Nephron progenitor cell (in vitro differentiated cells): Measurements from ENCODE around the gene CCDC7.

Source experiments
- DNase-seq: peaks from one replicate; pipeline ENCODE4 v3.0.0; 2021
- H3K27ac Mint-ChIP-seq: 2 replicates; pipeline ENCODE4 v1.8.0; 2021; ENCODE audit warnings: mild to moderate bottlenecking, moderate library complexity, mixed read lengths
- H3K27me3 Mint-ChIP-seq: 2 replicates; pipeline ENCODE4 v1.8.0; 2021; ENCODE audit warnings: mild to moderate bottlenecking, low read depth, mixed read lengths; ENCODE audit not compliant: poor library complexity
- H3K36me3 Mint-ChIP-seq: 2 replicates; pipeline ENCODE4 v1.8.0; 2021; ENCODE audit warnings: low read depth, mixed read lengths
- H3K4me1 Mint-ChIP-seq: 2 replicates; pipeline ENCODE4 v1.8.0; 2021; ENCODE audit warnings: mixed read lengths
- H3K4me3 Mint-ChIP-seq: 2 replicates; pipeline ENCODE4 v1.8.0; 2021; ENCODE audit warnings: mild to moderate bottlenecking, moderate library complexity, mixed read lengths
- H3K9me3 Mint-ChIP-seq: 2 replicates; pipeline ENCODE4 v1.8.0; 2021; ENCODE audit warnings: mild to moderate bottlenecking, moderate library complexity, mixed read lengths
- TF ChIP-seq, protein P1 (sequence below): fragments of 200-600 bp; sonication (generic); IDR thresholded peaks from 2 replicates; pipeline ENCODE4 v1.5.0; 2021; ENCODE audit warnings: antibody characterized with exemption

Gene CCDC7

DNA sequence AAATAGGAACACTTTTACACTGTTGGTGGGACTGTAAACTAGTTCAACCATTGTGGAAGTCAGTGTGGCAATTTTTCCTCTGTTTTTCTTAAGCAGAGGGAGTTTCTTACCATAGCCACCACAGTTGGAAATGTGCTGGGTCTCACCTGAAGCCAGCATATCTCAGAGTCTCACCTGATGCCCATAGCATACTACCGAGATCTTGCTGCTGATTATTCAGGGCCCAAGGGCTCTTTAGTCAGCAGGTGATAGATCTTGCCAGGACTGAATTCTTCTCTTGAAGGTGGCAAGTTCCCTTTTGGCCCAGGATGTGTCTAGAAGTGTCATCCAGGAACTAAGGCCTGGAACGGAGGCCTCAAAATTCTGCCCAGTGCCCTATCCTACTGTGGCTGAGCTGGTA is 215.4 kb downstream of the CCDC7 start:
- Mint-ChIP-seq H3K36me3 (peaks cover 7% of the 10 kb centered on the region), H3K4me3 (no peak overlapping the region), H3K27ac (no peak overlapping the region), H3K4me1 (no peaks in the 10 kb centered on the region), H3K27me3 (no peaks in the 10 kb centered on the region), H3K9me3 (peaks cover 38% of the 10 kb centered on the region)
- TF ChIP-seq, protein P1, sequence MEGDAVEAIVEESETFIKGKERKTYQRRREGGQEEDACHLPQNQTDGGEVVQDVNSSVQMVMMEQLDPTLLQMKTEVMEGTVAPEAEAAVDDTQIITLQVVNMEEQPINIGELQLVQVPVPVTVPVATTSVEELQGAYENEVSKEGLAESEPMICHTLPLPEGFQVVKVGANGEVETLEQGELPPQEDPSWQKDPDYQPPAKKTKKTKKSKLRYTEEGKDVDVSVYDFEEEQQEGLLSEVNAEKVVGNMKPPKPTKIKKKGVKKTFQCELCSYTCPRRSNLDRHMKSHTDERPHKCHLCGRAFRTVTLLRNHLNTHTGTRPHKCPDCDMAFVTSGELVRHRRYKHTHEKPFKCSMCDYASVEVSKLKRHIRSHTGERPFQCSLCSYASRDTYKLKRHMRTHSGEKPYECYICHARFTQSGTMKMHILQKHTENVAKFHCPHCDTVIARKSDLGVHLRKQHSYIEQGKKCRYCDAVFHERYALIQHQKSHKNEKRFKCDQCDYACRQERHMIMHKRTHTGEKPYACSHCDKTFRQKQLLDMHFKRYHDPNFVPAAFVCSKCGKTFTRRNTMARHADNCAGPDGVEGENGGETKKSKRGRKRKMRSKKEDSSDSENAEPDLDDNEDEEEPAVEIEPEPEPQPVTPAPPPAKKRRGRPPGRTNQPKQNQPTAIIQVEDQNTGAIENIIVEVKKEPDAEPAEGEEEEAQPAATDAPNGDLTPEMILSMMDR, result no peak
- DNase-seq, result no peak

DNA sequence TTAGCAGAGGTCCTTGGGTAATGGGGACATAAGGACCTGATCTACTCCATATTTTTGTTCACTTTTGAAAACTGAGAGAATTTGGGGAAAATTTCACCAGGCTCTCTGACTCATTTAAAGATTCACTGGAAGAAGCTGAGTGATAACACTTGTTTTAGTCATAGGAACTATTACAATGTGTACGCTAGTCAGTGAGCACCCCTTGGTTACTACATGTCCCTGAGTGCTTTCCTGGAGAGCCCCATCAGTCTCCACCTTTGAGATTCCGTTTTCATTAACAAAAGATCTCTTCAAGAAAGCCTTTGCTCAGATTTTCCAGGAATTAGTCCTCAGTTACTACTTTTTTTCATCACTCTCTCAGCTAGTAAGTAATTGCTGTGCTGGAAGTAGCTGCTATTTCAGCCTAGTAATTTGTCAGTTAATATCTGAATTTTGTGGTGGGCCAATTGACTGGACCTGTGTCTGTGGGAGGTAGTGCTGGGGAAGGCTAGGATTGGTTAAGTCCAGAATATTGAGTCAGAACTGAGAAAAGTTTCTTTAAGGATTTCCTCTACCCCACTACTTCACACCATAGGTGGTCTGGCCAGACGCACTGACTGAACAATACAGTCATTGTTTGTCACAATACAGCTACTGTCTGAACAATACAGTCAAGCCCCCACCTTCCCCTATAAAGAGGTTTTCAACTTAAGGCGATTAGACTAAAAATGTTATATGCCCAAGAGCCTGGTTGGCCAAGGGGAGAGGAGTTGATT is 235.0 kb downstream of the CCDC7 start:
- Mint-ChIP-seq H3K4me1 (no peaks in the 10 kb centered on the region), H3K36me3 (no peaks in the 10 kb centered on the region), H3K9me3 (peaks cover 31% of the 10 kb centered on the region)

DNA sequence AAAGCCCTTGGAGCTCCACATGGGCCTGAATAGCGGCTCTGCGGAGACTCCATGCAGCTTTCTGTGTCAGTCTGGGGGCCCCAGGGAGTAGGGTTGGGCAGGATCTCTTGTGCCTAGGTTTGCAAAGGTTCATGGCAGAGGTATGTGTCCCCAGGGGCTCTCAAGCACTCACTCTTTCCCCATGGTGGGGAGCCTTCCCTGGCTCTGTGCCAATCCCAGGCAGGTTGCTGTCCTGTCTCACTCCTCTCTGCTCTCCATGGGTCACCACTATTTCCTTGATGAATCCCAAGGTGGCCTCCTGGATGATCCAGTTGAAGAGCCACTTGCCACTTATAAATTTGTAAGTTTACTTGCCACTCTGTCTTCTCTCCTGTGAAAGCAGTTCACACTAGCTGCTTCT is 238.4 kb downstream of the CCDC7 start:
- Mint-ChIP-seq H3K27ac (no peak overlapping the region), H3K4me1 (no peaks in the 10 kb centered on the region), H3K9me3 (peaks cover 14% of the 10 kb centered on the region), H3K4me3 (no peak overlapping the region), H3K36me3 (no peaks in the 10 kb centered on the region), H3K27me3 (peaks cover 3% of the 10 kb centered on the region)
- TF ChIP-seq, protein P1, result no peak
- no peak for DNase-seq

More for the DNA sequence above, 235.0 kb downstream of the CCDC7 start:
- Mint-ChIP-seq H3K27me3 (peaks cover 3% of the 10 kb centered on the region), H3K4me3 (no peak overlapping the region), H3K27ac (no peak overlapping the region)
- TF ChIP-seq, protein P1, result no peak
- no peak for DNase-seq

DNA sequence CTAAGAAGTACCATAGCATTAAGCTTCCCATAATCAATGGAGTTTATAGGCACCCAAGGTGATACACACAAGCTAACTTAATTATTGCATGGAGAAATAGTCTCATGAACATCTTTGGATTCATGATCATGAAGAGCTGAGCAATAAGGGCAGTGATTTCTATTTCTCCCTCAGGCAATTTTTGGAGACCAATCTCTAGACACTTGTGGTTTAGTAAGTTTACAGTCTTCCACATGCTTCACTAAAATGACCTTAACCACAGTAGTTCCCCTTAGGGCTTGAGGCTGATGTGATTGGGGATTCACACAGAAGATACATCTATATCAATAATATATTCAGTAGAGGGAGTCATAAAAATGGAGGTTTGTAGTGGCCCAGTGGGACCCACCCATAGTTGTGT is 241.2 kb downstream of the CCDC7 start:
- TF ChIP-seq, protein P1, result no peak
- H3K4me1 Mint-ChIP-seq, result no peaks in the 10 kb centered on the region
- no peak overlapping the region for H3K27ac Mint-ChIP-seq
- H3K4me3 Mint-ChIP-seq, result no peak overlapping the region
- H3K36me3 Mint-ChIP-seq, result no peaks in the 10 kb centered on the region
- no peak for DNase-seq
- H3K9me3 Mint-ChIP-seq, result peaks cover 14% of the 10 kb centered on the region
- H3K27me3 Mint-ChIP-seq, result no peaks in the 10 kb centered on the region

DNA sequence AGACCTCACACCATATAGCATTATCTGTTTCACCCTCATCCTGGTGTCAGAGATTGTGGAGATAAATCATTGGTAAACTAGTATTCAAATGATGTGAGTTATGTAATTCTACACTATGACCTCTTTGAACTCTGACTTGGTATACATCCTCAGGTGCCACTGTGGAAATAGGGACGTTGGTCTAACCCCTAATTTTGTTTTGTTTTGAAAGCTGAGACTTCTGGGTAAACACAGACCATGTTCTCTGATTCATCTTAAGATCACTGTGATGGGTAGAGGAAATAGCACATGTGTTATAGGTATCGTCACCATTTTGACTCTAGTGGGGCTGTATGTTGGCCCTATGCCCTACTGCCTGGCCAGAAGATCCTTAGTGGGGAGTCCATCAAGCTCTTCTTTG is 241.6 kb downstream of the CCDC7 start:
- Mint-ChIP-seq H3K36me3 (no peaks in the 10 kb centered on the region), H3K27ac (no peak overlapping the region), H3K9me3 (peaks cover 11% of the 10 kb centered on the region), H3K4me1 (no peaks in the 10 kb centered on the region), H3K27me3 (no peaks in the 10 kb centered on the region), H3K4me3 (no peak overlapping the region)
- DNase-seq, result no peak
- TF ChIP-seq, protein P1, result no peak

DNA sequence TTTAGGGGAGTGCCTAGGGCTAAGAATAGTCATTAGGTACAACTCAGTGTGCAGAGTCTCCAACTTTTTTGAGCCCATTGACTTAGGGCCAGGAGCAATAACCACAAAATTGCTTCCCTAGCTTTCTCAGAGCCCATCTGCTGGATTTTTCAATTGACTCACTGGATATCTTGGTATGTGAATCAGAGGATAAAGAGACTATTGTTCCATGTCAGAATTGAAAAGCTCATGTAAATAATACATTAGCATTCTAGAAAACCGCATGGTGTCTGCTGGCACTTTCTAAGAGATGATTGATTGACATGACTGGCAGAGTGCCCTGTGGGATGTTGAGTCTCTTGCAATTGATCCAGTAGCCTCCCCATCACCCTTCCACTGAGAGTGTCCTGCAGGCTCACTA is 246.2 kb downstream of the CCDC7 start:
- no peak for DNase-seq
- TF ChIP-seq, protein P1, result no peak
- Mint-ChIP-seq H3K4me1 (no peaks in the 10 kb centered on the region), H3K4me3 (no peak overlapping the region), H3K36me3 (no peaks in the 10 kb centered on the region), H3K9me3 (peaks cover 22% of the 10 kb centered on the region), H3K27me3 (no peaks in the 10 kb centered on the region), H3K27ac (no peak overlapping the region)
